Measurements from ENCODE around the gene CDH4.

CDH4 gene

GRCh38 chr20:61803915-61804751 lies 552.1 kb downstream of the CDH4 start:
- no peak for FAIRE-seq

- no peak for FAIRE-seq
Measured at GRCh38 chr20:61804752-61805295, 552.8 kb downstream of the CDH4 start.

- no peak for FAIRE-seq
Measured at GRCh38 chr20:61805365-61805764, 553.3 kb downstream of the CDH4 start.

GRCh38 chr20:61805781-61806180 lies 553.7 kb downstream of the CDH4 start:
- FAIRE-seq: no peak

- FAIRE-seq: no peak
Measured at GRCh38 chr20:61806314-61806713, 554.3 kb downstream of the CDH4 start.

- no peak for FAIRE-seq
Measured at GRCh38 chr20:61806995-61807394, 554.9 kb downstream of the CDH4 start.

- FAIRE-seq: no peak
Measured at GRCh38 chr20:61807471-61808160, 555.6 kb downstream of the CDH4 start.

GRCh38 chr20:61808447-61808846 lies 556.4 kb downstream of the CDH4 start:
- no peak for FAIRE-seq

GRCh38 chr20:61809006-61809770 lies 557.1 kb downstream of the CDH4 start:
- no peak for FAIRE-seq

- no peak for FAIRE-seq
Measured at GRCh38 chr20:61810066-61810737, 558.1 kb downstream of the CDH4 start.

GRCh38 chr20:61810738-61811135 lies 558.7 kb downstream of the CDH4 start:
- FAIRE-seq: no peak

- FAIRE-seq: no peak
Measured at GRCh38 chr20:61811166-61811565, 559.1 kb downstream of the CDH4 start.

- FAIRE-seq: no peak
Measured at GRCh38 chr20:61812121-61812844, 560.2 kb downstream of the CDH4 start.

- no peak for FAIRE-seq
Measured at GRCh38 chr20:61812845-61813485, 560.9 kb downstream of the CDH4 start.

- FAIRE-seq: no peak
Measured at GRCh38 chr20:61813791-61814190, 561.7 kb downstream of the CDH4 start.

- FAIRE-seq: no peak
Measured at GRCh38 chr20:61814244-61814643, 562.2 kb downstream of the CDH4 start.

GRCh38 chr20:61814726-61815125 lies 562.7 kb downstream of the CDH4 start:
- FAIRE-seq: no peak

GRCh38 chr20:61815176-61815575 lies 563.1 kb downstream of the CDH4 start:
- FAIRE-seq: no peak

GRCh38 chr20:61815678-61816077 lies 563.6 kb downstream of the CDH4 start:
- no peak for FAIRE-seq

GRCh38 chr20:61816606-61817460 lies 564.8 kb downstream of the CDH4 start:
- no peak for FAIRE-seq

All from TTC549 (cell line).